ENCODE data around the gene PDHB. TPM values are rescaled to one million over a fixed set of nuclear protein-coding genes. Genes with fewer than 3 reads are reported as not detected.

The PDHB gene
- total RNA-seq, 1 donor from 2014 or later: 87.7 TPM

GRCh38 chr3:58471025-58471887, 37.6 kb upstream of the PDHB start:
- peaks cover 6% of the 10 kb centered on the region for H3K27me3 Mint-ChIP-seq (ENCODE audit: low read depth, unreplicated experiment)

GRCh38 chr3:58470363-58471024, 36.9 kb upstream of the PDHB start:
- peaks cover 6% of the 10 kb centered on the region for H3K27me3 Mint-ChIP-seq (ENCODE audit: low read depth, unreplicated experiment)
- Histone ChIP-seq H2AFZ (ENCODE audit: low read depth, low read length) (peak overlapping the region; percentile 31), H3K4me2 (ENCODE audit: low read length) (peak overlapping the region; percentile 67), H3K27me3 (ENCODE audit: insufficient read depth, low read length) (no peaks in the 10 kb centered on the region), H3K36me3 (ENCODE audit: insufficient read depth, low read length) (no peaks in the 10 kb centered on the region), H3K79me2 (ENCODE audit: insufficient read depth, low read length) (no peaks in the 10 kb centered on the region), H3K9ac (ENCODE audit: low read length) (peak overlapping the region; percentile 11), H3K9me3 (ENCODE audit: insufficient read depth, low read depth, low read length) (no peaks in the 10 kb centered on the region), H3K4me1 (ENCODE audit: insufficient read depth, low read length) (peaks cover 18% of the 10 kb centered on the region), H4K20me1 (ENCODE audit: insufficient read depth, low read length) (no peaks in the 10 kb centered on the region), H3K27ac (ENCODE audit: low read depth, low read length) (peak overlapping the region; percentile 40), H3K4me3 (ENCODE audit: insufficient read depth, low read depth, low read length) (peak overlapping the region; percentile 18)
- no peaks in the 10 kb centered on the region for H3K9me3 Mint-ChIP-seq (ENCODE audit: unreplicated experiment)
- no peak for TF ChIP-seq CTCF (IDR thresholded peaks at IDR 0.05; ENCODE audit: insufficient read depth, low read depth, low read length)
- no peak for TF ChIP-seq EZH2 (IDR thresholded peaks at IDR 0.05; ENCODE audit: insufficient read depth, low read length)
- peak overlapping the region; percentile 75 for H3K27ac Mint-ChIP-seq (ENCODE audit: unreplicated experiment)
- peaks cover 21% of the 10 kb centered on the region for H3K4me1 Mint-ChIP-seq (ENCODE audit: low read depth, unreplicated experiment)
- no peak for FAIRE-seq
- DNase-seq (ENCODE audit: low read depth): no peak
- no peak overlapping the region for H3K4me3 Mint-ChIP-seq (ENCODE audit: unreplicated experiment)
- no peaks in the 10 kb centered on the region for H3K36me3 Mint-ChIP-seq (ENCODE audit: low read depth, unreplicated experiment)

More at GRCh38 chr3:58471025-58471887, 37.6 kb upstream of the PDHB start:
- TF ChIP-seq EZH2 (IDR thresholded peaks at IDR 0.05; ENCODE audit: insufficient read depth, low read length): no peak
- no peak for TF ChIP-seq CTCF (IDR thresholded peaks at IDR 0.05; ENCODE audit: insufficient read depth, low read depth, low read length)
- H3K4me1 ChIP-seq (ENCODE audit: insufficient read depth, low read length): peaks cover 18% of the 10 kb centered on the region
- H3K4me3 ChIP-seq (ENCODE audit: insufficient read depth, low read depth, low read length): peak overlapping the region; percentile 18
- H3K4me2 ChIP-seq (ENCODE audit: low read length): peak overlapping the region; percentile 67
- peak overlapping the region; percentile 11 for H3K9ac ChIP-seq (ENCODE audit: low read length)
- peaks cover 21% of the 10 kb centered on the region for H3K4me1 Mint-ChIP-seq (ENCODE audit: low read depth, unreplicated experiment)
- peak overlapping the region; percentile 40 for H3K27ac ChIP-seq (ENCODE audit: low read depth, low read length)
- peak overlapping the region; percentile 13 for H3K4me3 Mint-ChIP-seq (ENCODE audit: unreplicated experiment)
- no peaks in the 10 kb centered on the region for H3K79me2 ChIP-seq (ENCODE audit: insufficient read depth, low read length)
- H4K20me1 ChIP-seq (ENCODE audit: insufficient read depth, low read length): no peaks in the 10 kb centered on the region
- FAIRE-seq (peak; percentile 78), DNase-seq (ENCODE audit: low read depth) (peak; percentile 94)
- H3K36me3 ChIP-seq (ENCODE audit: insufficient read depth, low read length): no peaks in the 10 kb centered on the region
- H3K27ac Mint-ChIP-seq (ENCODE audit: unreplicated experiment): peak overlapping the region; percentile 75
- H3K36me3 Mint-ChIP-seq (ENCODE audit: low read depth, unreplicated experiment): no peaks in the 10 kb centered on the region
- H3K27me3 ChIP-seq (ENCODE audit: insufficient read depth, low read length): no peaks in the 10 kb centered on the region
- H3K9me3 ChIP-seq (ENCODE audit: insufficient read depth, low read depth, low read length): no peaks in the 10 kb centered on the region
- no peaks in the 10 kb centered on the region for H3K9me3 Mint-ChIP-seq (ENCODE audit: unreplicated experiment)
- H2AFZ ChIP-seq (ENCODE audit: low read depth, low read length): peak overlapping the region; percentile 31
